Measurements from ENCODE around the gene COA5. TPM values are rescaled to one million over a fixed set of nuclear protein-coding genes. Genes with fewer than 3 reads are reported as not detected.
A peak's percentile ranks its signal among the peaks of the same experiment; 100 is the strongest.

The COA5 gene
- total and polyA plus RNA-seq, 7 experiments from 2014 or later, result 23.8 to 55.2 (median 29.2) TPM

GRCh38 chr2:98572676-98573075 lies 35.6 kb downstream of the COA5 start:
- ChIA-PET POLR2A (no interaction called here), CTCF (interaction anchor here (0.6 kb wide), 2 partner anchors 24 to 156 kb away, joined by 3 to 7 read pairs; no protein-coding TSS in a partner anchor)
- Mint-ChIP-seq H3K4me3 (no peak overlapping the region), H3K27ac (peak overlapping the region in 4 of 9 donors; percentile 26 to 59 (median 49)), H3K36me3 (peaks cover 9 to 49% (median 14%) of the 10 kb centered on the region in 5 donors), H3K27me3 (no peaks in the 10 kb centered on the region), H3K4me1 (peaks cover 0 to 12% (median 0%) of the 10 kb centered on the region in 7 donors), H3K9me3 (peaks cover 0 to 5% (median 0%) of the 10 kb centered on the region in 11 donors)
- Histone ChIP-seq H3K36me3 (ENCODE audit: control insufficient read depth in 2 of 3, insufficient read depth in 3 of 3, low read length in 3 of 3) (peaks cover 0 to 100% (median 26%) of the 10 kb centered on the region in 3 experiments), H3K27ac (ENCODE audit: low read depth, low read length) (no peak overlapping the region), H3K4me1 (ENCODE audit: control insufficient read depth in 2 of 2, insufficient read depth in 2 of 2, low read length in 2 of 2) (no peaks in the 10 kb centered on the region), H3K9me3 (ENCODE audit: control insufficient read depth in 2 of 3, low read length in 3 of 3) (no peaks in the 10 kb centered on the region), H3K27me3 (ENCODE audit: control insufficient read depth in 2 of 2, insufficient read depth in 2 of 2, low read length in 2 of 2) (no peaks in the 10 kb centered on the region), H3K4me3 (ENCODE audit: low read length) (no peak overlapping the region)
- intact Hi-C loops (cut with micrococcal nuclease), result no loop called here
- DNase-seq (no peak), ATAC-seq (no peak)

- no peaks in the 10 kb centered on the region for H3K27me3 ChIP-seq (ENCODE audit: control insufficient read depth in 2 of 2, insufficient read depth in 2 of 2, low read length in 2 of 2)
- H3K4me3 ChIP-seq (ENCODE audit: low read length), result no peak overlapping the region
- no peaks in the 10 kb centered on the region for H3K9me3 ChIP-seq (ENCODE audit: control insufficient read depth in 2 of 3, low read length in 3 of 3)
- ATAC-seq (no peak), DNase-seq (no peak)
- Mint-ChIP-seq H3K4me3 (no peak overlapping the region), H3K4me1 (peaks cover 0 to 12% (median 0%) of the 10 kb centered on the region in 7 donors), H3K27ac (peak overlapping the region in 2 of 9 donors; percentile 40 to 74), H3K36me3 (peaks cover 7 to 46% (median 11%) of the 10 kb centered on the region in 5 donors), H3K27me3 (no peaks in the 10 kb centered on the region), H3K9me3 (peaks cover 0 to 5% (median 0%) of the 10 kb centered on the region in 11 donors)
- peaks cover 0 to 100% (median 22%) of the 10 kb centered on the region in 3 experiments for H3K36me3 ChIP-seq (ENCODE audit: control insufficient read depth in 2 of 3, insufficient read depth in 3 of 3, low read length in 3 of 3)
- intact Hi-C loops (cut with micrococcal nuclease), result no loop called here
- ChIA-PET CTCF (interaction anchor here (0.6 kb wide), 1 partner anchor 24 kb away, joined by 7 read pairs; no protein-coding TSS in a partner anchor), POLR2A (no interaction called here)
- no peak overlapping the region for H3K27ac ChIP-seq (ENCODE audit: low read depth, low read length)
- H3K4me1 ChIP-seq (ENCODE audit: control insufficient read depth in 2 of 2, insufficient read depth in 2 of 2, low read length in 2 of 2), result no peaks in the 10 kb centered on the region
These were observed 36.1 kb downstream of the COA5 start for GRCh38 chr2:98572211-98572610.

- no peaks in the 10 kb centered on the region for H3K9me3 ChIP-seq (ENCODE audit: control insufficient read depth in 2 of 3, low read length in 3 of 3)
- H3K4me1 Mint-ChIP-seq, result peaks cover 0 to 15% (median under 1%) of the 10 kb centered on the region in 7 donors
- ChIA-PET CTCF (no interaction called here), POLR2A (no interaction called here)
- no peaks in the 10 kb centered on the region for H3K4me1 ChIP-seq (ENCODE audit: control insufficient read depth in 2 of 2, insufficient read depth in 2 of 2, low read length in 2 of 2)
- peaks cover 0 to 100% (median 22%) of the 10 kb centered on the region in 3 experiments for H3K36me3 ChIP-seq (ENCODE audit: control insufficient read depth in 2 of 3, insufficient read depth in 3 of 3, low read length in 3 of 3)
- no peak overlapping the region for H3K4me3 ChIP-seq (ENCODE audit: low read length)
- H3K36me3 Mint-ChIP-seq, result peaks cover 9 to 46% (median 13%) of the 10 kb centered on the region in 5 donors
- H3K27ac ChIP-seq (ENCODE audit: low read depth, low read length), result no peak overlapping the region
- no peaks in the 10 kb centered on the region for H3K27me3 ChIP-seq (ENCODE audit: control insufficient read depth in 2 of 2, insufficient read depth in 2 of 2, low read length in 2 of 2)
- H3K27me3 Mint-ChIP-seq, result no peaks in the 10 kb centered on the region
- ATAC-seq (no peak), DNase-seq (no peak)
- peaks cover 0 to 5% (median 0%) of the 10 kb centered on the region in 11 donors for H3K9me3 Mint-ChIP-seq
- intact Hi-C loops (cut with micrococcal nuclease), result no loop called here
- peak overlapping the region in 1 of 9 donors; percentile 8 for H3K27ac Mint-ChIP-seq
- H3K4me3 Mint-ChIP-seq, result no peak overlapping the region
These were observed 36.5 kb downstream of the COA5 start for GRCh38 chr2:98571796-98572195.

GRCh38 chr2:98571121-98571701 lies 37.1 kb downstream of the COA5 start:
- peak overlapping the region in 1 of 9 donors; percentile 32 for H3K27ac Mint-ChIP-seq
- H3K27ac ChIP-seq (ENCODE audit: low read depth, low read length), result no peak overlapping the region
- H3K36me3 Mint-ChIP-seq, result peaks cover 13 to 46% (median 17%) of the 10 kb centered on the region in 5 donors
- H3K27me3 ChIP-seq (ENCODE audit: control insufficient read depth in 2 of 2, insufficient read depth in 2 of 2, low read length in 2 of 2), result no peaks in the 10 kb centered on the region
- no peak for DNase-seq
- CTCF ChIA-PET, result interaction anchor here (0.7 kb wide), 1 partner anchor 25 kb away, joined by 4 read pairs; no protein-coding TSS in a partner anchor
- no peaks in the 10 kb centered on the region for H3K4me1 ChIP-seq (ENCODE audit: control insufficient read depth in 2 of 2, insufficient read depth in 2 of 2, low read length in 2 of 2)
- no peaks in the 10 kb centered on the region for H3K9me3 ChIP-seq (ENCODE audit: control insufficient read depth in 2 of 3, low read length in 3 of 3)
- H3K4me3 Mint-ChIP-seq, result no peak overlapping the region
- H3K27me3 Mint-ChIP-seq, result no peaks in the 10 kb centered on the region
- H3K4me3 ChIP-seq (ENCODE audit: low read length), result no peak overlapping the region
- POLR2A ChIA-PET, result no interaction called here
- peaks cover 0 to 18% (median 6%) of the 10 kb centered on the region in 7 donors for H3K4me1 Mint-ChIP-seq
- H3K36me3 ChIP-seq (ENCODE audit: control insufficient read depth in 2 of 3, insufficient read depth in 3 of 3, low read length in 3 of 3), result peaks cover 0 to 100% (median 28%) of the 10 kb centered on the region in 3 experiments
- peaks cover 0 to 5% (median 0%) of the 10 kb centered on the region in 11 donors for H3K9me3 Mint-ChIP-seq
- ATAC-seq, result no peak
- intact Hi-C loops (cut with micrococcal nuclease), result no loop called here

GRCh38 chr2:98570356-98570755 lies 38.0 kb downstream of the COA5 start:
- ATAC-seq (no peak), DNase-seq (no peak)
- intact Hi-C loops (cut with micrococcal nuclease), result no loop called here
- no peaks in the 10 kb centered on the region for H3K9me3 ChIP-seq (ENCODE audit: control insufficient read depth in 2 of 3, low read length in 3 of 3)
- Mint-ChIP-seq H3K27ac (peak overlapping the region in 7 of 9 donors; percentile 32 to 88 (median 78)), H3K9me3 (peaks cover 0 to 4% (median 0%) of the 10 kb centered on the region in 11 donors), H3K4me1 (peaks cover 0 to 18% (median 7%) of the 10 kb centered on the region in 7 donors), H3K36me3 (peaks cover 9 to 45% (median 17%) of the 10 kb centered on the region in 5 donors), H3K4me3 (no peak overlapping the region), H3K27me3 (no peaks in the 10 kb centered on the region)
- no peaks in the 10 kb centered on the region for H3K27me3 ChIP-seq (ENCODE audit: control insufficient read depth in 2 of 2, insufficient read depth in 2 of 2, low read length in 2 of 2)
- H3K4me3 ChIP-seq (ENCODE audit: low read length), result no peak overlapping the region
- ChIA-PET CTCF (interaction anchor here (0.6 to 1.2 kb wide), 4 partner anchors 9 to 92 kb away, joined by 3 read pairs; no protein-coding TSS in a partner anchor), POLR2A (no interaction called here)
- no peak overlapping the region for H3K27ac ChIP-seq (ENCODE audit: low read depth, low read length)
- H3K4me1 ChIP-seq (ENCODE audit: control insufficient read depth in 2 of 2, insufficient read depth in 2 of 2, low read length in 2 of 2), result no peaks in the 10 kb centered on the region
- H3K36me3 ChIP-seq (ENCODE audit: control insufficient read depth in 2 of 3, insufficient read depth in 3 of 3, low read length in 3 of 3), result peaks cover 2 to 100% (median 36%) of the 10 kb centered on the region in 3 experiments

- peaks cover 6 to 100% (median 36%) of the 10 kb centered on the region in 3 experiments for H3K36me3 ChIP-seq (ENCODE audit: control insufficient read depth in 2 of 3, insufficient read depth in 3 of 3, low read length in 3 of 3)
- Mint-ChIP-seq H3K36me3 (peaks cover 7 to 48% (median 17%) of the 10 kb centered on the region in 5 donors), H3K27me3 (no peaks in the 10 kb centered on the region), H3K27ac (peak overlapping the region in 8 of 9 donors; percentile 32 to 88 (median 78)), H3K4me1 (peaks cover 0 to 19% (median 7%) of the 10 kb centered on the region in 7 donors), H3K9me3 (peaks cover 0 to 4% (median 0%) of the 10 kb centered on the region in 11 donors), H3K4me3 (no peak overlapping the region)
- no peaks in the 10 kb centered on the region for H3K27me3 ChIP-seq (ENCODE audit: control insufficient read depth in 2 of 2, insufficient read depth in 2 of 2, low read length in 2 of 2)
- POLR2A ChIA-PET, result no interaction called here
- no peak for DNase-seq
- intact Hi-C loops (cut with micrococcal nuclease), result loop anchor here (1.0 kb wide), 3 partner anchors 79 to 267 kb away; no protein-coding TSS in a partner anchor
- CTCF ChIA-PET, result interaction anchor here (0.5 to 1.2 kb wide), 5 partner anchors 10 to 91 kb away, joined by 3 read pairs; no protein-coding TSS in a partner anchor
- no peak for ATAC-seq
- H3K4me1 ChIP-seq (ENCODE audit: control insufficient read depth in 2 of 2, insufficient read depth in 2 of 2, low read length in 2 of 2), result no peaks in the 10 kb centered on the region
- no peaks in the 10 kb centered on the region for H3K9me3 ChIP-seq (ENCODE audit: control insufficient read depth in 2 of 3, low read length in 3 of 3)
- no peak overlapping the region for H3K4me3 ChIP-seq (ENCODE audit: low read length)
- no peak overlapping the region for H3K27ac ChIP-seq (ENCODE audit: low read depth, low read length)
These were observed 38.4 kb downstream of the COA5 start for GRCh38 chr2:98569915-98570314.
